ENCODE data around the gene KDM4C.
"Not testable (repeated sequence)": the region's sequence is repeated elsewhere in the genome, so short reads cannot be mapped to it uniquely, and the experiment has no call there.

Gene KDM4C

GRCh38 chr9:6807669-6808068 lies 49.9 kb downstream of the KDM4C start:
- not testable (repeated sequence) for DNase-seq (ENCODE audit: low read depth)

- DNase-seq (ENCODE audit: low read depth) = no peak
These were observed 53.7 kb downstream of the KDM4C start for GRCh38 chr9:6811436-6811835.

GRCh38 chr9:6816581-6816980 lies 58.8 kb downstream of the KDM4C start:
- DNase-seq (ENCODE audit: low read depth) = no peak

GRCh38 chr9:6818292-6818922 lies 60.6 kb downstream of the KDM4C start:
- no peak for DNase-seq (ENCODE audit: low read depth)

GRCh38 chr9:6819112-6819511 lies 61.3 kb downstream of the KDM4C start:
- DNase-seq (ENCODE audit: low read depth) = no peak

GRCh38 chr9:6819529-6819928 lies 61.8 kb downstream of the KDM4C start:
- DNase-seq (ENCODE audit: low read depth) = no peak

GRCh38 chr9:6822696-6823095 lies 64.9 kb downstream of the KDM4C start:
- no peak for DNase-seq (ENCODE audit: low read depth)

- DNase-seq (ENCODE audit: low read depth) = no peak
These were observed 69.8 kb downstream of the KDM4C start for GRCh38 chr9:6827439-6828145.

GRCh38 chr9:6829027-6829426 lies 71.3 kb downstream of the KDM4C start:
- DNase-seq (ENCODE audit: low read depth) = no peak

GRCh38 chr9:6829536-6829935 lies 71.8 kb downstream of the KDM4C start:
- DNase-seq (ENCODE audit: low read depth) = no peak

GRCh38 chr9:6833518-6834192 lies 75.9 kb downstream of the KDM4C start:
- no peak for DNase-seq (ENCODE audit: low read depth)

GRCh38 chr9:6834306-6834705 lies 76.5 kb downstream of the KDM4C start:
- DNase-seq (ENCODE audit: low read depth) = no peak

- DNase-seq (ENCODE audit: low read depth) = no peak
These were observed 80.4 kb downstream of the KDM4C start for GRCh38 chr9:6838158-6838557.

- no peak for DNase-seq (ENCODE audit: low read depth)
These were observed 84.8 kb downstream of the KDM4C start for GRCh38 chr9:6842584-6842947.

- no peak for DNase-seq (ENCODE audit: low read depth)
These were observed 86.0 kb downstream of the KDM4C start for GRCh38 chr9:6843742-6844141.

- DNase-seq (ENCODE audit: low read depth) = no peak
These were observed 86.5 kb downstream of the KDM4C start for GRCh38 chr9:6844267-6844666.

GRCh38 chr9:6845128-6845826 lies 87.5 kb downstream of the KDM4C start:
- DNase-seq (ENCODE audit: low read depth) = no peak

- DNase-seq (ENCODE audit: low read depth) = no peak
These were observed 88.1 kb downstream of the KDM4C start for GRCh38 chr9:6845880-6846279.

GRCh38 chr9:6852243-6852963 lies 94.6 kb downstream of the KDM4C start:
- DNase-seq (ENCODE audit: low read depth) = no peak

GRCh38 chr9:6855860-6856259 lies 98.1 kb downstream of the KDM4C start:
- no peak for DNase-seq (ENCODE audit: low read depth)

GRCh38 chr9:6864102-6864501 lies 106.3 kb downstream of the KDM4C start:
- no peak for DNase-seq (ENCODE audit: low read depth)
